ENCODE results near the gene NOS1. TPM values are rescaled to one million over a fixed set of nuclear protein-coding genes. Genes with fewer than 3 reads are reported as not detected.

The NOS1 gene
- total RNA-seq (under 1 TPM in 1 of 7 donors, not detected in 6; 0.22 TPM), polyA plus RNA-seq (under 1 TPM; 0.03 to 0.04 (median 0.03) TPM)
- long read RNA-seq, donor 1: 0 reads
- long read RNA-seq, donor 2: 0 reads

DNA sequence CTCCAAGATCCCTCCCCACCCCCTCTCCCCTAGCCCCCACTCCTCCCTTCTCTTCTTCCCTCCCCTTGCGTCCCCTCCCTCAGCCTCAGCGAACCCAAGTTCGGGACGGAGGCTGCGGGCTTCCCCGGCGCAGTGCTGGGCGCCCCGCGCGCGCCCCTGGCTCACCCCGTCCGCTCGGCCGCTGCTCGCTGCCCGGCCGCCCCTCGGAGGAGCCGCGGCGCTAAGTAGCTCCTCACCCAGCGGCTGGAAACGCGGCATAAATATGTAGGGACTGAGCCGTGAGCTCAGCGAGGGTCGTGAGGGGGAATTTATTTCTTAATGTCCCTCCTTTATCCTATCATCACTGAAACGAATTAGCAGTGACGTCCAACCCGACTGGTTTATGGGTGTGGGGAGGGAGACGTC, at the start of gene NOS1:
TSS of gene NOS1 (minus strand) at position 280 of the 405 bp plus-strand sequence. CDS start 30,557 bp downstream, outside the sequence.
- H3K4me3 ChIP-seq: no peak within 1 kb of the TSS
- DNase-seq: no peak
- no peaks in the 10 kb centered on the region for H3K36me3 ChIP-seq
- H3K9me3 ChIP-seq: no peaks in the 10 kb centered on the region
- TF ChIP-seq, protein P1, sequence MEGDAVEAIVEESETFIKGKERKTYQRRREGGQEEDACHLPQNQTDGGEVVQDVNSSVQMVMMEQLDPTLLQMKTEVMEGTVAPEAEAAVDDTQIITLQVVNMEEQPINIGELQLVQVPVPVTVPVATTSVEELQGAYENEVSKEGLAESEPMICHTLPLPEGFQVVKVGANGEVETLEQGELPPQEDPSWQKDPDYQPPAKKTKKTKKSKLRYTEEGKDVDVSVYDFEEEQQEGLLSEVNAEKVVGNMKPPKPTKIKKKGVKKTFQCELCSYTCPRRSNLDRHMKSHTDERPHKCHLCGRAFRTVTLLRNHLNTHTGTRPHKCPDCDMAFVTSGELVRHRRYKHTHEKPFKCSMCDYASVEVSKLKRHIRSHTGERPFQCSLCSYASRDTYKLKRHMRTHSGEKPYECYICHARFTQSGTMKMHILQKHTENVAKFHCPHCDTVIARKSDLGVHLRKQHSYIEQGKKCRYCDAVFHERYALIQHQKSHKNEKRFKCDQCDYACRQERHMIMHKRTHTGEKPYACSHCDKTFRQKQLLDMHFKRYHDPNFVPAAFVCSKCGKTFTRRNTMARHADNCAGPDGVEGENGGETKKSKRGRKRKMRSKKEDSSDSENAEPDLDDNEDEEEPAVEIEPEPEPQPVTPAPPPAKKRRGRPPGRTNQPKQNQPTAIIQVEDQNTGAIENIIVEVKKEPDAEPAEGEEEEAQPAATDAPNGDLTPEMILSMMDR (IDR thresholded peaks at IDR 0.05 in 8 of 11, conservative IDR thresholded peaks at IDR 0.05 in 3 of 11): no peak
- TF ChIP-seq POLR2A (IDR thresholded peaks at IDR 0.05) (no peak), POLR2AphosphoS5 (IDR thresholded peaks at IDR 0.05) (no peak)
- H3K4me1 ChIP-seq: no peaks in the 10 kb centered on the region
- H3K27me3 ChIP-seq (replicated peaks in 1 of 7): peaks cover 0 to 87% (median 47%) of the 10 kb centered on the region in 7 donors
- no peak within 1 kb of the TSS for H3K27ac ChIP-seq
- 3 to 10% (median 5%) methylated on average over 29 to 33 of the region's 33 CpGs for WGBS, 5 donors
- intact Hi-C loops (cut with DNase I; ENCODE audit: low total_unique reads): no loop called here

DNA sequence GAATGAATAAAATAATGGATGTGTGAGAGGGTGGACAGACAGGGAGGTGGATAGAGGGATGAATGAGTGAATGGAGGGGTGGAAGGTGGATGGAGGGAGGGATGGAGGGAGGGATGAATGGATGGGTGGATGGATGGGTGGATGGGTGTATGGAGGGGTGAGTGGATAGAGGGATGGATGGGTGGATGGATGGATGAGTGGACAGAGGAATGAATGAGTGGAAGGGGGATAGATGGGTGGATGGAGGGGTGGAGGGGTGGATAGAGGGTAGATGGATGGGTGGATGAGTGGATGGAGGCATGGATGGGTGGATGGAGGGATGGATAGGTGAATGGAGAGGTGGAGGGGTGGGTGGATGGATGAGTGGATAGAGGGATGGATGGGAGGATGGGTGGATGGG, 47.9 kb upstream of the NOS1 start:
- intact Hi-C loops (cut with DNase I; ENCODE audit: low total_unique reads): no loop called here
- Histone ChIP-seq H3K9me3 (peaks cover 0 to 1% (median 0%) of the 10 kb centered on the region in 8 donors), H3K4me1 (peaks cover 0 to 3% (median 0%) of the 10 kb centered on the region in 6 donors), H3K27ac (no peak overlapping the region), H3K4me3 (no peak overlapping the region), H3K36me3 (no peaks in the 10 kb centered on the region), H3K27me3 (replicated peaks in 1 of 7) (peaks cover 0 to 13% (median 0%) of the 10 kb centered on the region in 7 donors)
- no peak for DNase-seq
- no peak for TF ChIP-seq POLR2A (IDR thresholded peaks at IDR 0.05)

DNA sequence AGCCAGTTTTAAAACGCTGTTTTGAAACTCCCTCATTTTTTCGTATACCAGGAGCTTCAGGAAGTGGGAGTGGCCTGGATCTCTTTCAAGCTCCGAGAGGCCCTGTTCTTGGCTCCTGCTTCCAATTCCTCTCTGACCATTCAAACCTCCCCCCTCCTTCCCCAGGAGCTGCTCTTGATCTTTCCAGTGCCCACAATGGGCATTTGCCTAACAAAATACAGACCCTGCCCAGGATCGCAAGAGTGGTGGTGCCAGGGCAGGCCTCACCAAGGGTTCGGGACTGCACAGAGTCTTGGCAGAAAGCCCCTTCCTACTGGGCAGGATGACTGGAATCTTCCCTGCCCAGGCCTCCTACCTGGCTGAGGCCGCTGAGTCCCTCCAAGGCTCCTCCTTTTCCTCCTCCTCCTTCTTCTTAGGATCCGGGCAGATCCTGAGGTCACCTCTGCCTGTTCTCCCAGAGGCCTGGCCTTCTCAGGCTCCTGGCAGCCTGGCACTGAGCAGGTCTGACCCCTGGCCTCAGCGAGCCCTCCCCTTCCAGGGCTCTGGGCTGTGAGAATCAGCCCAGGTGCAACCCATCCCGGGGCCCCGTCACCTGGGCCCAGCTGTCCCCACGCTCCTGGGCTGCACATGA, 46.9 kb upstream of the NOS1 start:
- WGBS, 5 donors: 48 to 58% (median 50%) methylated on average over 10 to 11 of the region's 11 CpGs

DNA sequence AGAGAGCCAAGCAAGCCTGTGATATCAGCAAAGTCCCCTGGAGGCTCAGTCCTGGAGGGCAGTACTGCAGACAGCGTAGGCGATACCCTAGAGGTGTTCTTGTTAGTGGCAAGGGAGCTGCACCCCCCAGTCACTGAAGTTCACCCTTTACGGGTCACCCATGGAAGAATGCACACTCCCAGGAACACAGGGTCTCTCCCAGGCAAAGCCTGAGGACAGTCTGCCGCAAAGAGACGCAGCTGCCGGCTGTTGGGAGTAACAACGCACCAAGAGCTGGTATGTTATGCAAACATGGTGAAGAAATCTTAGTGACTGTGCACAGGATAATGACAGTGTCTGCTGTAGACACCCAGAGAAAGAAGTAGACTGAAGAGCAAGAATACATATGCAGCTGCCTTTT, 43.5 kb upstream of the NOS1 start:
- Histone ChIP-seq H3K9me3 (peaks cover 0 to 14% (median 2%) of the 10 kb centered on the region in 8 donors), H3K4me3 (no peak overlapping the region), H3K27ac (no peak overlapping the region), H3K4me1 (peaks cover 0 to 3% (median 0%) of the 10 kb centered on the region in 6 donors), H3K36me3 (no peaks in the 10 kb centered on the region), H3K27me3 (replicated peaks in 1 of 7) (peaks cover 0 to 13% (median 0%) of the 10 kb centered on the region in 7 donors)
- intact Hi-C loops (cut with DNase I; ENCODE audit: low total_unique reads): no loop called here
- WGBS, 5 donors: 70 to 77% (median 74%) methylated on average over 7 of the region's 7 CpGs
- TF ChIP-seq, protein P1 (IDR thresholded peaks at IDR 0.05 in 8 of 11, conservative IDR thresholded peaks at IDR 0.05 in 3 of 11): no peak
- TF ChIP-seq POLR2A (IDR thresholded peaks at IDR 0.05): no peak
- no peak for TF ChIP-seq POLR2AphosphoS5 (IDR thresholded peaks at IDR 0.05)
- DNase-seq: no peak

More for the DNA sequence above, 46.9 kb upstream of the NOS1 start:
- no peak overlapping the region for H3K27ac ChIP-seq
- peaks cover 0 to 11% (median 2%) of the 10 kb centered on the region in 8 donors for H3K9me3 ChIP-seq
- peaks cover 0 to 13% (median 0%) of the 10 kb centered on the region in 7 donors for H3K27me3 ChIP-seq (replicated peaks in 1 of 7)
- H3K4me1 ChIP-seq: peaks cover 0 to 3% (median 0%) of the 10 kb centered on the region in 6 donors
- TF ChIP-seq, protein P1 (IDR thresholded peaks at IDR 0.05 in 8 of 11, conservative IDR thresholded peaks at IDR 0.05 in 3 of 11): no peak
- TF ChIP-seq POLR2AphosphoS5 (IDR thresholded peaks at IDR 0.05) (no peak), POLR2A (IDR thresholded peaks at IDR 0.05) (no peak)
- no peak for DNase-seq
- H3K4me3 ChIP-seq: no peak overlapping the region
- intact Hi-C loops (cut with DNase I; ENCODE audit: low total_unique reads): no loop called here
- no peaks in the 10 kb centered on the region for H3K36me3 ChIP-seq
